Neural crest cell (in vitro differentiated cells): ENCODE data around the gene RAB25. TPM values are rescaled to one million over a fixed set of nuclear protein-coding genes. Genes with fewer than 3 reads are reported as not detected.
A peak's percentile ranks its signal among the peaks of the same experiment; 100 is the strongest.

Source experiments
- DNase-seq: peaks from one replicate; pipeline ENCODE4 v3.0.0; 2021; ENCODE audit warnings: low read depth, mixed read lengths, low spot score
- H3K27ac Mint-ChIP-seq: one replicate; pipeline ENCODE4 v1.8.0; 2021; ENCODE audit warnings: mild to moderate bottlenecking, mixed read lengths; ENCODE audit not compliant: unreplicated experiment
- H3K27me3 Mint-ChIP-seq: 2 replicates; pipeline ENCODE4 v1.8.0; 2021; ENCODE audit warnings: low read depth, mild to moderate bottlenecking, mixed read lengths
- H3K36me3 Mint-ChIP-seq: 2 replicates; pipeline ENCODE4 v1.8.0; 2021; ENCODE audit warnings: low read depth, mild to moderate bottlenecking, mixed read lengths
- H3K4me1 Mint-ChIP-seq: 2 replicates; pipeline ENCODE4 v1.8.0; 2021; ENCODE audit warnings: mixed read lengths
- H3K4me3 Mint-ChIP-seq: one replicate; pipeline ENCODE4 v1.8.0; 2021; ENCODE audit warnings: mild to moderate bottlenecking, mixed read lengths
- H3K9me3 Mint-ChIP-seq: 2 replicates; pipeline ENCODE4 v1.8.0; 2021; ENCODE audit warnings: mixed read lengths
- total RNA-seq: library from RNA; stranded (reverse); gene quantifications from 2 replicates; pipeline ENCODE4 v1.2.1, GENCODE V29; 2021
- TF ChIP-seq, protein P1 (sequence below): fragments of 200-600 bp; sonication (generic); conservative IDR thresholded peaks from 2 replicates; pipeline ENCODE4 v1.5.0; 2021; ENCODE audit warnings: antibody characterized with exemption, mild to moderate bottlenecking

The RAB25 gene
- total RNA-seq, 1 donor from 2014 or later = not detected

DNA sequence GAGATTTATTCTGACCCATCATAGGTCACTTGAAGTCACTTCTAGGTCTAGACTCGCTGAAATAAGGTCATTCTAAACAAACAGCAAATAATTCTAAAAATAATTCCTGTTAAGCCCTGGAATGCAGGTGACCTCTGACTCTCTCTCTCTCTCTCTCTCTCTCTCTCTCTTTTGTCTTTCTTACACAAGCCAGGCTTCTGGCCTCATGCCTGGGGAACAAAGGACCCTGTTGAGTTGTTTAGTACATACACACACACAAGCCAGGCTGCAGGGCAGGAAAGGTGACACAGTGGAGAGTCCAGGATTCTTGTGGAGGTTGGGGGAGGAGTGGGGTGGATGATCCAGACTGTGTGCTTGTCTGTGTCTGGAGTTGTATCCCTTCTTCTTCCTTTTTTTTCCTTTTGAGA, 25.3 kb downstream of the RAB25 start:
- no peak for DNase-seq
- peaks cover 4% of the 10 kb centered on the region for H3K36me3 Mint-ChIP-seq
- peaks cover 58% of the 10 kb centered on the region for H3K4me1 Mint-ChIP-seq
- peak overlapping the region; percentile 8 for H3K27ac Mint-ChIP-seq
- TF ChIP-seq, protein P1, sequence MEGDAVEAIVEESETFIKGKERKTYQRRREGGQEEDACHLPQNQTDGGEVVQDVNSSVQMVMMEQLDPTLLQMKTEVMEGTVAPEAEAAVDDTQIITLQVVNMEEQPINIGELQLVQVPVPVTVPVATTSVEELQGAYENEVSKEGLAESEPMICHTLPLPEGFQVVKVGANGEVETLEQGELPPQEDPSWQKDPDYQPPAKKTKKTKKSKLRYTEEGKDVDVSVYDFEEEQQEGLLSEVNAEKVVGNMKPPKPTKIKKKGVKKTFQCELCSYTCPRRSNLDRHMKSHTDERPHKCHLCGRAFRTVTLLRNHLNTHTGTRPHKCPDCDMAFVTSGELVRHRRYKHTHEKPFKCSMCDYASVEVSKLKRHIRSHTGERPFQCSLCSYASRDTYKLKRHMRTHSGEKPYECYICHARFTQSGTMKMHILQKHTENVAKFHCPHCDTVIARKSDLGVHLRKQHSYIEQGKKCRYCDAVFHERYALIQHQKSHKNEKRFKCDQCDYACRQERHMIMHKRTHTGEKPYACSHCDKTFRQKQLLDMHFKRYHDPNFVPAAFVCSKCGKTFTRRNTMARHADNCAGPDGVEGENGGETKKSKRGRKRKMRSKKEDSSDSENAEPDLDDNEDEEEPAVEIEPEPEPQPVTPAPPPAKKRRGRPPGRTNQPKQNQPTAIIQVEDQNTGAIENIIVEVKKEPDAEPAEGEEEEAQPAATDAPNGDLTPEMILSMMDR = no peak
- no peaks in the 10 kb centered on the region for H3K27me3 Mint-ChIP-seq
- H3K9me3 Mint-ChIP-seq = no peaks in the 10 kb centered on the region
- peak overlapping the region; percentile 98 for H3K4me3 Mint-ChIP-seq

DNA sequence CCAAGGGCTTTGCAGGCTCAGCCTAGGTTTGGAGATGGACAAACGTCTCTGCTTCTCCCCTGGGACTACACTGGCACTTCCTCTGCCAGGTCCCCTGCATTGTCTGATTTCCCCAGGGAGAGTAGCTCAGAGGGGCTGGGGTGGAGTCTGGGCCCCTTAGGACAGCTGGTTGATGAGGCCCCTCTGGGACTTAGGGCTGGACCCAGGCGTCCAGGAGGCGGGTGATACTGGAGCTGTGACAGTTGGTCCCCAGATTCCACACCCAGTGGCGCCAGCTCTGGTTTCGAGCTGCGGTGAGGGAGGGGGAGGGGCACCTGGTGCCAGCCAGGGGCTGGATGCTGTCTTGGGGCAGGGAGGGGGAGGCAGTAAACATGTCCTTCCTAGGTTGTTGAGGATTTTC, 28.7 kb downstream of the RAB25 start:
- no peaks in the 10 kb centered on the region for H3K27me3 Mint-ChIP-seq
- H3K4me3 Mint-ChIP-seq = no peak overlapping the region
- no peak for DNase-seq
- H3K4me1 Mint-ChIP-seq = peaks cover 43% of the 10 kb centered on the region
- H3K36me3 Mint-ChIP-seq = peaks cover 9% of the 10 kb centered on the region
- no peak overlapping the region for H3K27ac Mint-ChIP-seq
- TF ChIP-seq, protein P1 = no peak
- H3K9me3 Mint-ChIP-seq = no peaks in the 10 kb centered on the region

DNA sequence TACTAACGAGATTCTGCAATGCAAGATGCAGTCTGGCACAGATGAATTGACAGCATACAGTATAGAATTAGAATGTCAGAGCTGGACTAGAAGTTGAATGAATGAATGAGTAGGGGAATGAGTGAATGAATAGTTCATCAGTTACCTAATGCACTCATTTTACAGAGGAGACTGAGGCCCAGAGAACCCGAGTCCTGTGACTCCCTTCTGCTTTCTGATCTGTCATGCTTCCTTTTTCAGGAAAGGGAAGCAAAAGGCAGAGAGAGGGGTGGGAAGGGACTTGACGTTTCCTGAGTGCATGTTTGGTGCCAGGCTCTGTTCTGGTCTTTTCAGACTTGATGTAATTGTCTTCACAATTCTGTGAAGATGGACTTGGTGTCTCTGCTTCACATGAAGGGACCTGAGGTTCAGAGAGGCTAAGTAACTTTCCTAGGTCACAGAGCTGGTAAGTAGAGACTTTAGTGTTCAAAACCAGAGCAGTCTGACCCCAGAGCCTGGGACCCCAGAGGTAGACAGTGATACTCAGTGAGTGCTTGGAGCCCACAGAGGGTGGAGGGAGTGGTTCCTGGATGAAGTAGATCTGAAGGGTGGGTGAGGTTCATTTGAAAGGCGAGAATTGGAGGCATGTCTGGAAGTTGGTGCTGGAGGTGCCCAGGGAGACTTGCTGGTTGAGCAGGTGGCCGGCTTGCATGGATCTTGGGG, 29.3 kb downstream of the RAB25 start:
- Mint-ChIP-seq H3K4me1 (peaks cover 37% of the 10 kb centered on the region), H3K9me3 (no peaks in the 10 kb centered on the region), H3K36me3 (peaks cover 9% of the 10 kb centered on the region), H3K27ac (peak overlapping the region; percentile 75), H3K27me3 (no peaks in the 10 kb centered on the region), H3K4me3 (peak overlapping the region; percentile 82)
- TF ChIP-seq, protein P1 = no peak
- no peak for DNase-seq

DNA sequence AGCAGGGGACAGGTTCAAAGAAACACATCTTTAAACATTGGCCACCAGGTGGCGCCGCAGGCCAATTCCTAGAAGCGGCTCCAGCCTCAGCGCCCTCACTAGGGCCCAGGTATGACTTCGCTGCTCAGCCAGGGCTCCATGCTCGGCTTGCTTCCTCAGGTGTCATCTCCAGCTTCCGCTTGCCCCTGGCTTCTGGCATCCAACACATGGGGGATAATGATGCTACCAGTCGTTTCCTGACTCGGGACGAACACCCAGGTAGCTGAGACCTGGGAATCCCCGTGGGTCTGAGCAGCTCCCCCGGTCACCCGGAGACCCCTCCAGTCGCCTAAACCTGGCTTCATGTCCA, 29.9 kb downstream of the RAB25 start:
- H3K4me3 Mint-ChIP-seq = peak overlapping the region; percentile 82
- peaks cover 38% of the 10 kb centered on the region for H3K4me1 Mint-ChIP-seq
- peak overlapping the region; percentile 75 for H3K27ac Mint-ChIP-seq
- no peaks in the 10 kb centered on the region for H3K9me3 Mint-ChIP-seq
- TF ChIP-seq, protein P1 = peak; percentile 95
- no peaks in the 10 kb centered on the region for H3K27me3 Mint-ChIP-seq
- H3K36me3 Mint-ChIP-seq = peaks cover 9% of the 10 kb centered on the region
- DNase-seq = peak; percentile 81

DNA sequence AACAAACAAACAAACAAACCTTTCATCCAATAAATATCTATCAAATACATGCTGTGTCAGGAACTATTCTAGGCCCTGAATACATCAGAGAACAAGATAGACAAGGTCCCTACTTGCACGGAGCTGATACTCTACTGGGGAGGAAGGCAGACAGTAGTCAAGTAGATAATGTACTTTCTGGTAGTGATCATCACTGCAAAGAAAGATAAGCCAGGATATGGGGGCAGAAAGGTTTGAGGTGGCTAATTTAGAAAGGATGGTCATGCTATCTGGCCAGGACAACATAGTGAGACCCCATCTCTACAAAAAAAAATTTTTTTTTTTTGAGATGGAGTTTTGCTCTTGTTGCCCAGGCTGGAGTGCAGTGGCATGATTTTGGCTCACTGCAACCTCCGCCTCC, 30.6 kb downstream of the RAB25 start:
- TF ChIP-seq, protein P1 = no peak
- Mint-ChIP-seq H3K9me3 (no peaks in the 10 kb centered on the region), H3K4me1 (peaks cover 38% of the 10 kb centered on the region), H3K27me3 (no peaks in the 10 kb centered on the region), H3K36me3 (peaks cover 9% of the 10 kb centered on the region), H3K4me3 (no peak overlapping the region), H3K27ac (no peak overlapping the region)
- no peak for DNase-seq
